HG03175 (cell line): ENCODE results near the gene OR8G1.
A peak's percentile ranks its signal among the peaks of the same experiment; 100 is the strongest.
"Not testable (repeated sequence)": the region's sequence is repeated elsewhere in the genome, so short reads cannot be mapped to it uniquely, and the experiment has no call there.

ENCODE experiments used
- ATAC-seq: cut with Tn5 transposase; IDR thresholded peaks from one replicate; pipeline ENCODE4 v1.9.1; 2021; ENCODE audit warnings: mild to moderate bottlenecking, moderate library complexity; ENCODE audit not compliant: unreplicated experiment

OR8G1 gene, protein sequence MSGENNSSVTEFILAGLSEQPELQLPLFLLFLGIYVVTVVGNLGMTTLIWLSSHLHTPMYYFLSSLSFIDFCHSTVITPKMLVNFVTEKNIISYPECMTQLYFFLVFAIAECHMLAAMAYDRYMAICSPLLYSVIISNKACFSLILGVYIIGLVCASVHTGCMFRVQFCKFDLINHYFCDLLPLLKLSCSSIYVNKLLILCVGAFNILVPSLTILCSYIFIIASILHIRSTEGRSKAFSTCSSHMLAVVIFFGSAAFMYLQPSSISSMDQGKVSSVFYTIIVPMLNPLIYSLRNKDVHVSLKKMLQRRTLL

DNA sequence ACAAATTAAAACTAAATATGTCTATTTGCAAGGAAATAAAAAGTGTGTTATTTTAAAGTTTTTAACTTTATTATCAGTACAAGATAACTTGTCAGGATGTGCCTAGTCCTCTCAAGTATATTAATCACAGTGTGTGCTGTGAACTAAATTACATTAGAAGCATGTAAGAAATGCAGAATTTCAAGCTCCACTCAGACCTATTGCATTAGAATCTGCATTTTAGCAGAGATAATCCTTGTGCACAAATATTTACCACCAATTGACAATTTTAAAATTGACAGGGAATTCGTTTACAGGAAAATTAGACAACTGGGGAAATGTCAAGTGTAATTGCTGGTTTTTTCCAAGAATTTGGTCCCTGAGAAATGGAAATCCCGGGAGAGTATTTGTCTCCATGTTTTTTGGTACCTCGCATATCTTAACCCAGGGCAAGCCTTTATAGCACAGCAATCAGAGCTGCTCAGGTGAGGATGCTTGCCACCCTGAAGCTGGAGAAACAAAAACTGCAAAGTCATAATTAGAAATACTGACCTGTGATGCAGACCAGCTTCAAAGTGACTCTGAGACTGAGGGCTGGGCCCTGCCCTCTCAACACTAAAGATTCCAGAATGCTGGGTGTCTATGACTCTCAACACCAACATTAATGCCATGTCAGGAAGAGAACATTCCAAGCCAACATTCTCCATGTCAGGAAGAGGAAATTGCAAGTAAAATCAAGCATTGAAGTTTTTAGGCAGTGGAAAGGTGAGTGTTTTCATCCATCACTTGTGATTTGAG is at the start of gene OR8G1:
Gene OR8G1, plus strand, starts transcription at position 475 of the 777 bp plus-strand sequence. CDS start 8,581 bp downstream, outside the sequence.
- ATAC-seq = no peak

DNA sequence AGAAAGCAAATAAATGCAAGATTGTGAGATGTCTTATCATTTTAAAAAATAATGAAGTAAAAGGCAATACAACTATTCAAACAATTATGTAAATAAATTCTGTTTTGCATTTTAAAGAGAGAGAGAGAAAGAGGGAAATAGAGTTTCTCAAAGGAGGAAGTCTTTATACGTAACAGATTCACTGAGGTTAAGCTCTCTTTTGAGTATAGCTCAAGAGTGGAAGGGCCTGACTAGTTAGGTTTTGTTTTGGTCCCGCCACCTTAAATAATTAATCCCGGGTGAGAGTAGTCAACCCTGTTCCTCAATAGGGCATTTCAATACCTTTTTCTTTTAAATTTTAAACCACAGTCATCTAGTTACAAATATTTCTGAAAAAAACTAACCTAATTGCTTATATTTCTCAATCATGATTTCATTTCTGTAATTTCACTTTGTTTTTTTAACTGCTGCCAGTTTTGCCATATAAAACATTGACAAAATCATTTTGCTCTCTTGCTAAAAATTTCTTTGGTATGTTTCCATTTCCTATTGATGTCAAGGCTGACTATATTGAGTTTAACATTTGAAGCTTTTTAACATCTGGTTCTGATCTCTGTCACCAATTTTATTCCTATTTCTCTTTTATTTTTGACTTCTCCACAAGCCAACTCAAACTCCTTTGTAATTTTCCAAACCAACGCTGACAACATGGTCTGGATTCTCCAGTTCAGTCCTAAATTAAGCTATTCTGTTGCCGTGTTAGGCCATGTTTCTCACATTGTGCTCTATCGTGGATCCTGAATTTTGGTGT is 47.5 kb upstream of the OR8G1 start:
- ATAC-seq = peak; percentile 78

DNA sequence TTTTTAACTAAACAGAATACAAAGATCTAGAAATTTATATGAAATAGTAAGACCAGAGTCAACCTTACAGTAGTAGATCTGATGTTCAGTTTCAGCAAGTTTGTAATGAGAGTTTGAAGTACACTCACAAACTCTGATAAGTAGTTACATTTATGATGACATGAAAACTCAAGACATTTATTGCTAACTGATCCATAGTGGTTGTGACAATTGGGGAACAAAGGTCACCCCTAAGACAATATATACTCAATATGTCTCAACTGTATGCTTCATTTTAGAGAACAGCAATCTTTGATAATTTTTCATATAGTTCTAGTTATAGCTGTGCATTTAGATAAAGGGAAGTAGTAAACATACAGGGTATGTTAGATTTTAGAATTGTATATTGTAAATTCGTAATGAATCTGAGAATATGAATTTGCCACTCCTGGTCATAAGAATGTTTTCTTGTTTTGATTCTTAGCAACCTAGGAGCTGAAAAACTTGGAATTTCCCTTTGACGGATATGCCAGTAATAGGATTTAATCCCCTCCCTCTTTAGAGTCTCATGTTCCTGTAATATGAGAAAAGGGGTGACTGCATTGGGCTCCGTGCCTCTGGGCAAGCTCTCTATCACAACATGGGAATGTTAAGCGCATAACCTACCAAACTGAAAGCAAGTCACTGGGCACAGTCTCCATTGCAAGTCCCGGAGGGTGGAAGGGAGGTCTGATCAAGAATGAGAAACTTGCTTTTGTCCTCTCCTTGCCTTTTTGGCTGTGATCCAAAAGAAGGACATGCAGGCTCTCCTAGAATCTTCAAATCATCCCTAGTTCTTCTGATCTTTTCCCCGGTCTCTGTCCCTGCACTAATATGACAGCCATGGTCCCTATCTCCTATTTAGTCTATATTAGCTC is 46.4 kb upstream of the OR8G1 start:
- no peak for ATAC-seq

DNA sequence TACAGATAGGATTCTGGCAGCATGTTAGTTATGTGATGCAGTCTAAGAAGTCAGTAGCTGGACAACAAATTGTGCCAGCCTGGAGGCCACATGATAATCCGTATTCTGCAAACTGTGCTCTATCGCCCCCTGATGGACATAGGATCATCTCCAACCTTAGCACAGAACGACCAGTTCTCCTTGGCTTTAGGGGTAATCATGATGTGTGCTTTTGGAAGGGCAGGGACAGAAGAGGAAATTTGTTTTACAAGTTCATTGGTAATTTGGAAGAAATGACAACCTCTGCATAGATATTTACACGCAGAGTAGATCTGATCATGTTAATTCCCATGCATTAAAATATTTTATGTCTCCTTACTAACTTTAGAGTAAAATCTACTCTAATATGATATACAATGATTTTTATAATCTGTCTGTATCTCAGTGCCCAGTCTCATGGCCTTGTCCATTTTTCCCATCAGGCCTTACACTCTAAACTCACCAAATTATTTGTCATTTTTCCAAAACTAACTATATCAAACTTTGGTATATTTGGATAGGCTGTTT is 45.6 kb upstream of the OR8G1 start:
- peak; percentile 77 for ATAC-seq

DNA sequence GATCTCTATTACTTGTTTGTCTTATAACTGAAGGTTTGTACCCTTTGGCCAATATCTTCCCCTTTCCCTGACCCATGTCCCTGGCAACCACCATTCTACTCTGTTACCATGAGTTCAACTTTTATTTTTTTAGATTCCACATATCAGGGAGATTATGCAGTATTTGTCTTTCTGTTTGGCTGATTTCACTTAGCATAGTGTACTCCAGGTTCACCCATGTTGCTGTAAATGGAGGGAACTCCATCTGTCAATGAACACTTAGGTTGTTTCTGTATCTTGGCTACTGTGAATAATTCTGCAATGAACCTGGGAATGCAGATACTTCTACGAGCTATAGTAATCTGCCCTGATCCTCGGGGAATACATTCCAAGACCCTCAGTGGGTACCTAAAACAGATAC is 42.9 kb upstream of the OR8G1 start:
- no peak for ATAC-seq

DNA sequence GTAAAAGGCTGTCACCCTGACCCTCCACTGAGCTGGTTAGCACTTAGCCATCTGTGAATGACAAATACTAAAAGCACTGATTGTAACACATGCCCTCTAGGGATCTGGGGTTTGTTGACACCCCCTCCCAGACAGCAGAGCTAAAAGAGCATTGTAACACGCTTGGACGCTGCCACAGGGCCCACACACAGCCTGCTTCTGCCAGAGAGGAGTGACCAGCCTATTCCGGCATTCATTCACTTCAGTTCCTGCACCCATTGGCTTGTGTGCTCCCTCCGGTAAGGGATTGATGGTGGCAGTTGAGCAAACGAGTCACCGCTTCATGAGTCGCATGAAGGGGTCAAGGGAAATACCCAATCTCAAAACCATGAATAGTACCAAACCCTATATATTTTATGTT is 42.0 kb upstream of the OR8G1 start:
- ATAC-seq = no peak

DNA sequence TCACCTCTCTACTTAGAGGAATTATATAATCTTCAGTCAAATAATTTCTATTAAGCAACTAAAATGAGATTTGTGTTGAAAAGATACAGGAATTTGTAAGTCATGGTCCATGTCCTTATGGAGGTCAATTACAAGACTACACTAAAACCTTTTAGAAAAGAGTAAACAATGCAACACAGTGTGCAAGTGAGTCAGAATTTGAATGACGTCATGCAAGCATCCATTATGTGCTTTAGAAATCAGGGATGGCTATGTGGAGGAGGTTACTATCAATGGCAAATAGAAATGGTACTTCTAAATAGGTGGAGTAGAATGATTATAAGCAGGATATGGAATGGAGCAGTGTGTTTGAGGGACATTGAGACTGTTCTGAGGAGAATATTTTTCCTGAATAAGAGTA is 41.2 kb upstream of the OR8G1 start:
- ATAC-seq = no peak

DNA sequence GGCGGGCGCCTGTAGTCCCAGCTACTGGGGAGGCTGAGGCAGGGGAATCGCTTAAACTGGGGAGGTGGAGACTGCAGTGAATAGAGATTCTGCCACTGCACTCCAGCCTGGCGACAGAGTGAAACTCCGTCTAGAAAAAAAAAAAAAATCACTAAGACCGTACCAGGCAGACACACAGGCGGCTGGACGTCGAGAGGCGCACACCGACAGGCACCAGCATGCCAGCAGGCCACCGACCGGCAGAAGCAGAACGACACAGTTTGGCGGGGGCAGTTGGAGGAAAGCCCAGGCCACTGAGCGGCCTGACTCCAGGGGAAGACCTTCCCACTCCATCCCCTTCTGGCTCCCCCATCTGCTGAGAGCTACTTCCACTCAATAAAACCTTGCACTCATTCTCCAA is 40.2 kb upstream of the OR8G1 start:
- ATAC-seq = no peak

DNA sequence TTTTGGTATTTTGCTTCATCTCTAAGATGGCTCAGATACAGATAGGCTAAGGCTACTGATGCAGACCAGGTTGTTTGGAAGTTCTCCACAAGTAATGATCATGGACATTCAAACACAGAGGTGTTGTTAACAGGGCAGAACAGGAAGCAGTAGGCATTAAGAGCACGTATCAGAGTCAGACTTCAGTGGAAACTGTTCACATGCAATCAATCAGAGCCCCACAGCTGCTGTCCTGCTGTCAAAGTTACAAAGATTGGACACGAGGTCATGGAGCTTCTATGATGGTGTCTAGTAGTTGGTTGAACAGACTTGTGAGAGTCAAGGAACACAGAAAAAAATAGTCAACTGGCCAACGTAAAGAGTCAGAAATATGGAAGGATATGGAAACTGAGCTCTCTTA is 37.9 kb upstream of the OR8G1 start:
- no peak for ATAC-seq

DNA sequence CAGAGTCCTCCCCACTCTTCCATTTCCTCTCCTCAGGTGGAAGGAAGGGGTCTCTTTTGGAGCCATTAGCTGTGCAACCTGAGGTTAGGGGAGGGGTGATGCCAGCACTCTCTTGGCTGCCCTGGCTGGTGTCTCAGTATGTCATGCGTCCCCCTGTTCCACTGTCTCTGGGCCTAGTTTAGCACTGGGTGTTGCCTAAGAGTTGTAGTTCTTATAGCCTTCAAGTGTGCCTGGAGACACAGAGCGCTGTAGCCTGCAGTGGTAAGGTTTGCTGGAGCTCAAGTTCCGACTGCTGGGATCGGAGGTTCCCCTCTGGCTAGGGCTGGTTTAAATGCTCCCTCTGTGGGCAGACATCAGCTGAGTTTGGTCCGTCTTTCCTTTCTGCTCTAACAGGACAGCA is 36.9 kb upstream of the OR8G1 start:
- no peak for ATAC-seq

DNA sequence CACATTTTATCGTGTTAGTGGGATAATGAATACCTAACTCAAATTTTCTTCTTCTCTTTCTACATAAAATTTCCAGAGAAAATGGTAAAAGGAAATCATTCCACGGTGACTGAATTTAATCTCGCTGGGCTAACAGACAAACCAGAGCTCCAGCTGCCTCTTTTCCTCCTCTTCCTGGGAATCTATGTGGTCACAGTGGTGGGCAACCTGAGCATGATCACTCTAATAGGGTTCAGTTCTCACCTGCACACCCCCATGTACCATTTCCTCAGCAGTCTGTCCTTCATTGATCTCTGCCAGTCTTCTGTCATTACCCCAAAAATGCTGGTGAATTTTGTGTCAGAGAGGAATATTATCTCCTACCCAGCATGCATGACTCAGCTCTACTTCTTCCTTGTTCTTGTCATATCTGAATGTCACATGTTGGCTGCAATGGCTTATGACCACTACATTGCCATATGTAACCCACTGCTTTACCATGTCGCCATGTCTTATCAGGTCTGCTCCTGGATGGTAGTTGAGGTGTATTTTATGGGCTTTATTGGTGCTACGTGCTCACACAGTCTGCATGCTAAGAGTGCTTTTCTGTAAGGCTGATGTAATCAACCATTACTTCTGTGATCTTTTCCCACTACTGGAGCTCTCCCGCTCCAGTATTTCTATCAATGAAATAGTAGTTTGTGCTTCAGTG is 33.6 kb upstream of the OR8G1 start:
- ATAC-seq = no peak

DNA sequence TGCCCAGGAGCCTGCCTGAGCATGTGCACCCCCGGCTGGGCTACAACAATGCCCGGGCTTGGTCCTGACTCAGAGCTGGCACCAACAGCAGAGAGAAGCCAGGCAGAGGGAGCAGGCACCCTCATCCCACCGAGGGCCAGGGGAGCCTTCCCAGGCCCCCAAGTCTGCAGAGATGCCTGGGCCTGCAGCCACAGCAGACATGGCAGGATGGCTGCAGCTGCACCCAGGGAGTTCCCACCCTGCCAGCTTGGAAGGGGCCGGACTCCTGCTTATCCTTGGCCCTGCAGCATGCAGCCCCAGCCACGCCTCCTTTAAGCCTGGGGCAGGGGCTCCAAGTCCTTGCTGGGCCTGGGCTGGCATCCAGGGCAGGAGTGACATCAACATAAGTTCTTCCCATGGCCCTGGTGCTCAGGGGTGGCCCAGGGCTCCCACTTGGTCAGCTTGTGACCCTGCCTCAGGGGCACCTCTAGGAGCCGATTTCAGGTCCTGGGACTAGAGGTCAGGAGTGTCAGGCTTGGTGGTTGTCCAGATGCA is 31.0 kb upstream of the OR8G1 start:
- no peak for ATAC-seq

DNA sequence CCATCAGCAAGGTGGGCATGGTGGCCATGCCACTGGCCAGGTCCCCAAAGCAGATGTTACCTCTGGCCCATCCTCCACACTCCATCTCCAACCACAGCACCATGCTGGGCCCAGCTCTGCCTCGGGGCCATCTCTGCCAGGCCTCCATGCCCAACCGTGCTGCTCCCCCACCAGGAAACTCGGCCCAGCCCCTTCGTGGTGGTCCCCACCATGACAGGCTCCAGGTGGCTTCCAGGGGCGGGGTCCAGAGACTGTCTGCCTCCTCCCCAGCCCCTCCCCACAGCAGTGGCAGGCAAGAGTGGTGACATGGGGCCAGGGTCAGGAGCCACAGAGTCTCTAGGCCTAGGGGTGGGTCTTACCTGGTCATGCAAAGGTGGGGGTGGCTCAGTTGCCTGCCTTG is 30.5 kb upstream of the OR8G1 start:
- no peak for ATAC-seq

DNA sequence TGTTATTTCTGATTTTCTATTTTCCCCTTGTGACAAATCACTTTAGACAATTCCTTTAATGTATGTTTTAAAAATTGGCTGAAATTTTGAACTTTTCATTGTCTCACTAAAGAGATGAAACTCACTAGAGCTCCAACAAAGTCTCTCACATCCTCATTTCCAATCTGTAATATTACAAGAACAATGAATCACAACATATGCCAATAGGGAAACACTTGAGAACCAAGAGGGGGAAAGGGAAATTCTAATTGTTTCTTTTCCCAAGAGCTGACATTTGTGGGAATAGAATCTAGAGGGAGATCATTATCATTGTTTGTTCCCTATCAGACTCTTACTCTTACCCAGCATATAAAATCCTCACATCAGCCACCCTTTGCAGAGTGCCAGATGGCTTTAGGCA is 29.6 kb upstream of the OR8G1 start:
- no peak for ATAC-seq

DNA sequence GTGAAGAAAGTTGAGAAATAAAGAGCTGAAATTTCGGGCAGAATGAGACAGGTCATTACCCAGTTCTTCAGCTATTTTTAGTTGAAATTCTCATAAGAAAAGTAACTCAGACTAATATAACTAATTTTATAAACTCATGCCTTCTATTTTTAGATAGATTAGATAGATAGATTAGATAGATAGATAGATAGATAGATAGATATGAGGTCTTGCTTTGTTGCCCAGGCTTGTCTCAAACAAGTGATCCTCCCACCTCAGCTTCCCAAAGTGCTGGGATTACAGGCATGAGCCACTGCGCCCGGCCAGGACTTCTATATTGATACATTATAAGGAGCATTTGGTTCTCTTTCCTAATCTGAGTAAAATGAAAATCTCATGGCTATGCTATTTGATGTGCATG is 26.9 kb upstream of the OR8G1 start:
- ATAC-seq = no peak

DNA sequence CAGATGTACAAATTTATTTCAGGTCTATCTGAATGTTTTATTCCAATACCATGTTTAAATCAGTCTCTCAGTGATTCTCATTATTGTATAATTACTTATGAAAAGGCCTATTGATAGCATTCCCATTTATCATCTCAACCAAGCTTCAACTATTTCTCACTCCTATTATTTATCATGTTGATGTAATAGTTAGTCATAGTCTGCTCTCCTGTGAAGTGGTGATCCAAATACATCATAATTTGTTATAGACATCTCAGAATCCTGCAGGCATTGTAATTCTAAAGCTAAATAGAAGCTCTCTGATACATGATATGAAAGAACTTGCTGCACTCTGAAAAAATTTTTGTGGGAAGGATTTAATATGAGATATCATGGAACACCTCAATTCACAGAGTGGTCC is 21.8 kb upstream of the OR8G1 start:
- ATAC-seq = no peak

DNA sequence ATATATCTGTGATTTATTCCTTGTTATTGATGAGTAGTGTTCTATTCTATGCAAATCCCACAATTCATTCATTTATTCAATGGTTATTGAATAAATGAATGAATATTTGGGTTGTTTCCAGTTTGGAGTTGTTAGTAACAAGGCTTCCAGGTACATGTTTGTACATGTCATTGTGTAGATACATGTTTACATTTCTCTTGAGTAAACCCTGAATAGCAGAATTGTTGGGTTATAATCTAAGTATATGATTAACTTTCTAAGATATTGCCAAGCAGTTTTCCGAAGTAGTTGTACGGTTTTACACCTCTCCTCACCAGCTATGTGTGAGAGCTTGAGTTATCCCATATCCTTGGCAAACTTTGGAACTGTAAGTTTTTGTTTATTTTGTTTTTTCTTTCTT is 18.5 kb upstream of the OR8G1 start:
- no peak for ATAC-seq

DNA sequence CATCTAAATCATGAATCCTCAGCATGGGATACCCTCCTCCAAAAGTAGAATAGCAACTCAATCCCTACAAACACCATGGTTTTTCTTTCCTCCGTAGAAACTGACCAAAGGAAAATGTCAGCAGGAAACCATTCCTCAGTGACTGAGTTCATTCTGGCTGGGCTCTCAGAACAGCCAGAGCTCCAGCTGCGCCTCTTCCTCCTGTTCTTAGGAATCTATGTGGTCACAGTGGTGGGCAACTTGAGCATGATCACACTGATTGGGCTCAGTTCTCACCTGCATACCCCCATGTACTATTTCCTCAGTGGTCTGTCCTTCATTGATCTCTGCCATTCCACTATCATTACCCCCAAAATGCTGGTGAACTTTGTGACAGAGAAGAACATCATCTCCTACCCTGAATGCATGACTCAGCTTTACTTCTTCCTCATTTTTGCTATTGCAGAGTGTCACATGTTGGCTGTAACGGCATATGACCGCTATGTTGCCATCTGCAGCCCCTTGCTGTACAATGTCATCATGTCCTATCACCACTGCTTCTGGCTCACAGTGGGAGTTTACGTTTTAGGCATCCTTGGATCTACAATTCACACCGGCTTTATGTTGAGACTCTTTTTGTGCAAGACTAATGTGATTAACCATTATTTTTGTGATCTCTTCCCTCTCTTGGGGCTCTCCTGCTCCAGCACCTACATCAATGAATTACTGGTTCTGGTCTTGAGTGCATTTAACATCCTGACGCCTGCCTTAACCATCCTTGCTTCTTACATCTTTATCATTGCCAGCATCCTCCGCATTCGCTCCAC is 16.1 kb upstream of the OR8G1 start:
- ATAC-seq = not testable (repeated sequence)

DNA sequence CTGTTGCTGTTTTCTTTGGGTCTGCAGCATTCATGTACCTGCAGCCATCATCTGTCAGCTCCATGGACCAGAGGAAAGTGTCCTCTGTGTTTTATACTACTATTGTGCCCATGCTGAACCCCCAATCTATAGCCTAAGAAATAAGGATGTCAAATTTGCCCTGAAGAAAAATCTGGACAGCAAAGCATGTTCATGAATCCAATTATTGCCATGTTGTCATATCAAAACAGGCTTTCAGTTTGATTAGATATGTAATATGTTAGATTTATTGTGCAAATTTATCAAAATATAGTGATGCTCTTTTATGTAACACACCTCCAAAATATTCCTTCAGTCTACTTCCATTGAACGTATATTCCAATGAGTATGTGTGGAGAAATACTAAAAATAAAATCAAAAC is 15.4 kb upstream of the OR8G1 start:
- no peak for ATAC-seq
